AG04450 (cell line): ENCODE results near the gene TRIM15. TPM values are rescaled to one million over a fixed set of nuclear protein-coding genes. Genes with fewer than 3 reads are reported as not detected.
"Not testable (repeated sequence)": the region's sequence is repeated elsewhere in the genome, so short reads cannot be mapped to it uniquely, and the experiment has no call there.

Source experiments
- CTCF ChIA-PET: fragments of 300-600, 350-600 bp; formaldehyde crosslinking; extraction: SDS; loops from one replicate; lab custom pipeline; 2022; ENCODE audit warnings: antibody characterized with exemption, inconsistent platforms; lab: Charles Lee
- POLR2A ChIA-PET: fragments of 350-600 bp; formaldehyde crosslinking; extraction: SDS; loops from one replicate; lab custom pipeline; 2021; ENCODE audit warnings: antibody characterized with exemption, inconsistent platforms; lab: Yijun Ruan, JAX
- DNase-seq: peaks from one replicate; pipeline ENCODE4 v3.0.0-alpha.2; 2011; ENCODE audit warnings: low read depth, low spot score
- H3K27ac ChIP-seq: one replicate; pipeline ENCODE4 v1.5.1; 2012; ENCODE audit warnings: low read depth, low read length, control low read depth
- H3K27me3 ChIP-seq: one replicate; pipeline ENCODE4 v1.6.0; 2012; ENCODE audit warnings: low read length; ENCODE audit not compliant: control insufficient read depth, insufficient read depth
- H3K4me3 ChIP-seq: 2 replicates; pipeline ENCODE4 v1.5.1; 2011; ENCODE audit warnings: mild to moderate bottlenecking, low read depth, low read length, control low read depth
- H3K9me3 ChIP-seq: 2 replicates; pipeline ENCODE4 v1.5.1; 2012; ENCODE audit warnings: low read length; ENCODE audit not compliant: control insufficient read depth, insufficient read depth
- CTCF ChIP-seq: IDR thresholded peaks from 2 replicates; pipeline ENCODE4 v1.5.1; 2011; ENCODE audit warnings: low read depth, low read length, control low read depth, inconsistent platforms
- polyA minus RNA-seq: library from RNA; depleted of rRNA, polyadenylated mRNA; stranded (reverse); fragments of >200 nt; gene quantifications from 2 replicates; pipeline ENCODE4 v1.2.3, GENCODE V29; 2011; rRNA and poly(A)+ RNA removed
- polyA plus RNA-seq: library from polyadenylated mRNA; depleted of rRNA; stranded (reverse); fragments of >200 nt; gene quantifications from 2 replicates; pipeline ENCODE4 v1.2.3, GENCODE V29; 2011; rRNA removed

TRIM15 gene
- polyA plus RNA-seq (not detected in 2 replicates), polyA minus RNA-seq (not detected in 2 replicates)

DNA sequence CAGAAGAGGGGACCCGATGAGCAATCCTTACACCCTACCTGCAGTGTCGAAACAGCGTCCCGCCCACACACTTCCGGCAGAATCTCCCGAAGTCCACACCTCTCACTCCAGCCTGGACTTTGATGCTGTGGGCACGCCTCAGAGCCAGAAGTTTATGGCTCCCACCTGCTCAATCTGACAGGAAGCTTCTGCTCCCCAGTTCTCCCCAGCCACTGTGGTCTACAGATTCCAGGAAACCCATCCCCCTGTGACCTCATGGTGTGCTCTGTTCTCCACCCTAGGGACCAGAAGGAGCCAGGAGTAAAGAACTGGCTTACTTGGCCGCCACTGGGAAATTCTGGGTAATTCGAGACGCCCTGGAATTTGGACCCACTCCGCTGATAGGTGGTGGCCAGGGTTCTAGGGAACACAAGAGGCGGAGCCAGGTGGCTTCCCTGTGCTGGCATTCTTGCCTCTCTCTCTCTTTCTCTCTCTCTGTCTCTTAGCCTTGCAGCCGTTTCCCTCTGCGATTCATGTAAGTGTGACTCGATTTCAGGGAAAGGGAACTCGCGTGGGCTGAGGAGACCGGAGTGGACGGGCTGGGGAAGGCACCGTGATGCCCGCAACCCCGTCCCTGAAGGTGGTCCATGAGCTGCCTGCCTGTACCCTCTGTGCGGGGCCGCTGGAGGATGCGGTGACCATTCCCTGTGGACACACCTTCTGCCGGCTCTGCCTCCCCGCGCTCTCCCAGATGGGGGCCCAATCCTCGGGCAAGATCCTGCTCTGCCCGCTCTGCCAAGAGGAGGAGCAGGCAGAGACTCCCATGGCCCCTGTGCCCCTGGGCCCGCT, at the start of gene TRIM15:
Gene TRIM15 (plus strand): TSS at position 457 of the 828 bp plus-strand sequence. CDS start 139 bp downstream, at position 596.
- no peak for DNase-seq
- peaks cover 29% of the 10 kb centered on the region for H3K27me3 ChIP-seq
- POLR2A ChIA-PET = no interaction called here
- CTCF ChIA-PET = no interaction called here
- H3K27ac ChIP-seq = no peak within 1 kb of the TSS
- no peak for TF ChIP-seq CTCF
- H3K4me3 ChIP-seq = no peak within 1 kb of the TSS
- H3K9me3 ChIP-seq = no peaks in the 10 kb centered on the region; the same call in 1 of the 2 replicates

- no peaks in the 10 kb centered on the region for H3K9me3 ChIP-seq
- no peak overlapping the region for H3K4me3 ChIP-seq
- H3K27me3 ChIP-seq = peaks cover 26% of the 10 kb centered on the region
- POLR2A ChIA-PET = no interaction called here
- H3K27ac ChIP-seq = no peak overlapping the region
- CTCF ChIA-PET = interaction anchor here (4.6 kb wide), 1 partner anchor 17 kb away, joined by 27 read pairs; no protein-coding TSS in a partner anchor
- TF ChIP-seq CTCF = no peak
- no peak for DNase-seq
Measured at GRCh38 chr6:30113841-30114240, 49.5 kb upstream of the TRIM15 start.

GRCh38 chr6:30116724-30117123, 46.6 kb upstream of the TRIM15 start:
- Histone ChIP-seq H3K27me3 (peaks cover 12% of the 10 kb centered on the region), H3K27ac (no peak overlapping the region), H3K9me3 (no peaks in the 10 kb centered on the region), H3K4me3 (no peak overlapping the region)
- POLR2A ChIA-PET = no interaction called here
- peak; percentile 14; the same call in 1 of the 2 replicates for TF ChIP-seq CTCF
- CTCF ChIA-PET = interaction anchor here (0.5 to 4.6 kb wide), 3 partner anchors 13 to 484 kb away, joined by 3 to 27 read pairs (median 5); partner anchors contain the start of gene GABBR1
- DNase-seq = no peak

DNA sequence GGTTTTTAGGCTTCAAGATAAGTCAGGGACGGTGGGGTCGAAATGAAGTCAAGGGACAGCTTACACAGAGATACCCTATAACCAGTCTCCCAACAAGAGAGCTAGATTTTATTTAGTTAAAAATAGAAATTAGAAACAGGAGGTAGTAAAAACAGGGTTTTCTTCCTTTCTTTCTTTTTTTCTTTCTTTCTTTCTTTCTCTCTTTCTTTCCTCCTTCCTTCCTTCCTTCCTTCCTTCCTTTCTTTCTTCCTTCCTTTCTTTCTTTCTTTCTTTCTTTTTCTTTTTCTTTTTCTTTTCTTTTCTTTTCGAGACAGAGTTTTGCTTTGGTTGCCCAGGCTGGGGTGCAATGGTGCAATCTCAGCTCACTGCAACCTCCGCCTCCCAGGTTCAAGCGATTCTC, 44.7 kb upstream of the TRIM15 start:
- H3K27ac ChIP-seq, DNase-seq, H3K9me3 ChIP-seq, H3K27me3 ChIP-seq, H3K4me3 ChIP-seq, POLR2A ChIA-PET: not testable (repeated sequence)
- CTCF ChIA-PET = interaction anchor here (0.5 to 2.8 kb wide), 4 partner anchors 10 to 15 kb away, joined by 3 to 16 read pairs (median 6); no protein-coding TSS in a partner anchor

DNA sequence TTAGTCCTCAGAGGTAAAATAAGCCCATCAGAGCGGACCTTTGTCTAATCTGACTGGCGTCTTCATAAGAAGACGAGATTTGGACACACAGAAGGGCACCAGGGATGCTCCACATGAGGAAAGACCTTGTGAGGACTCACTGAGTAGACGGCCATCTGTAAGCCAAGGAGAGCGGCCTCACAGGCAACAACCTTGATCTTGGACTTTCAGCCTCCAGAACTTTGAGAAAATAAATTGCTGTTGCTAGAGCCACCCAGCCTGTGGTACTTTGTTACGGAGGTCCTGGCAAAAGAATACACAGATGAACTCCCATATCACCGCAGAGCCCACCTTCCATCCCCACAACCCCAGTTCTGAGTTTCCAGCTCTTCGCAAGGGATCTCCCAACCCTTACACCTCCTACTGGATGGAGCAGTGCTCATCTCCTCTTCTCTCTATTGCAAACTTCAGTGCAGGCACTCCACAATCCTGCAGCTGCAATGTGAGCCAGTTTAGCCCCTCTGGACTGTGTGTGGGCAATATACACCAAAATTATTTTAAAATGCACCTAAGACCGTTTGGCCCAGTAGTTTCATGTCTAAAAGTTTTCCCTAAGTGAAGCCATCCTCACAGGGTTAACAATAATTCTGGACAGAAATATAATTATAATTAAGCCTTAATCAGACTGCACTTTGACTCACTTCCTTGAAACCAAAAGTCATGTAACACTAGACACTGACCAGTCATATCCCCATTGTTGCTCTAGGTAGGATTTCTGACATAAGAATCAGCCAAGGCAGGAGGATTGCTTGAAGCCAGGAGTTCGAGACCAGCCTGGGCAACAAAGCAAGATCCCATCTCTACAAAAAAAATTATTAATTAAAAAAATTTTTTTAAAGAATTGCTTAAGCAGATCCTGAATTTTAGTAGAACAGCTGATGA, 41.6 kb upstream of the TRIM15 start:
- POLR2A ChIA-PET = no interaction called here
- H3K27me3 ChIP-seq = peaks cover 17% of the 10 kb centered on the region
- no peak overlapping the region for H3K4me3 ChIP-seq
- CTCF ChIA-PET = interaction anchor here (3.3 kb wide), 1 partner anchor 10 kb away, joined by 28 read pairs; no protein-coding TSS in a partner anchor
- DNase-seq = no peak
- no peaks in the 10 kb centered on the region for H3K9me3 ChIP-seq
- H3K27ac ChIP-seq = no peak overlapping the region
- TF ChIP-seq CTCF = no peak
